GM19328 (cell line): Measurements from ENCODE around the gene EVA1C.
"Not testable (repeated sequence)": the region's sequence is repeated elsewhere in the genome, so short reads cannot be mapped to it uniquely, and the experiment has no call there.

Experiments
- ATAC-seq: cut with Tn5 transposase; IDR thresholded peaks from one replicate; pipeline ENCODE4 v1.9.1; 2021; ENCODE audit warnings: mild to moderate bottlenecking, moderate library complexity; ENCODE audit not compliant: unreplicated experiment

EVA1C gene

DNA sequence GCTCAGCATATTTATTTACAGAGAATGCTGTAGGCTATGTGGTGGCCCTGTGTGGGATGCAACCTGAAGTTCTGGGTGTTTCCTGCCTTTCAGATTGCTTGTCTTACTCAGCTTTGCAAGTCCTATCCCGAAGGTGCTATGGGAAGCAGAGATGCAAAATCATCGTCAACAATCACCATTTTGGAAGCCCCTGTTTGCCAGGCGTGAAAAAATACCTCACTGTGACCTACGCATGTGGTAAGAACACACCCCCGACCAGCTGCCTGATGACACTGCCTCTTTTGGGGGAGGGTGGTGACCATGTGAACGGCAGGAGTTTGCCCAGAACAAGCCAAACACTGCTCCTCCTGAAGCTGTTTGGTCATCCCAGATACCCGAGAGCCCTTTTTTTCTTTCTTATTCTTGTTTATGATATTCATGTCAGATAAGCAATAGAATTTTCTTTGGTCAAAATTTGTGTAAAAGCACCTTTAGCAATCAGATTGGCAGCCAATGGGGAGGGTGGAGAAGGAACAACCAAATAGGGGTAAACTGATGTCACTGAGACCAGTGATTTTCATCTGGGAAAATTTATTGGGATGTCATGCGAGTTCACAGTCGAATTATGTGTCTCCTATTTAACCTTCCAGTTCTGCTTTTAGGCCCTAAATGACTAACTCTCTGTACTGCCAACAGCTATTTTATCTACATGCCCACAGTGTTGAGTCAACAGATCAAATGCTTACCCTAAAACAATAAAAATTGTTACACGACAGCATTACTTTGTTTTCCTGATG, 82.6 kb downstream of the EVA1C start:
- ATAC-seq, result no peak

DNA sequence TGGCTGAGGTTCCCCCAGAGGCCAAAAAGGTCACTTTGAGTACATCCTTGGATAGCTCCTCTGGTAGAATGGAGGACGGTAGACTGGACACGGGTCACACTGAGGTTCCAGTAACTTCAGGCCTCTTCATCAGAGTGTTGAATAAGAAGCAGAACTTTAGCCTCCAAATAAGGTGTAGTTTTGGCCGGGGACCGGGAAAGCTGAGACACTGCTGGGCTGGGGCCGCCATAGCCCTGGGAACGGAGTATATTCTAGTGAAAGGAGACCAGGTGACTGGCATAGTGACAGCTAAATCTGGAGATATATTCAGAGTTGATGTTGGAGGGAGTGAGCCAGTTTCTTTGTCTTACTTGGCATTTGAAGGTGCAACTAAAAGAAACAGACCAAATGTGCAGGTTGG, 84.1 kb downstream of the EVA1C start:
- no peak for ATAC-seq

DNA sequence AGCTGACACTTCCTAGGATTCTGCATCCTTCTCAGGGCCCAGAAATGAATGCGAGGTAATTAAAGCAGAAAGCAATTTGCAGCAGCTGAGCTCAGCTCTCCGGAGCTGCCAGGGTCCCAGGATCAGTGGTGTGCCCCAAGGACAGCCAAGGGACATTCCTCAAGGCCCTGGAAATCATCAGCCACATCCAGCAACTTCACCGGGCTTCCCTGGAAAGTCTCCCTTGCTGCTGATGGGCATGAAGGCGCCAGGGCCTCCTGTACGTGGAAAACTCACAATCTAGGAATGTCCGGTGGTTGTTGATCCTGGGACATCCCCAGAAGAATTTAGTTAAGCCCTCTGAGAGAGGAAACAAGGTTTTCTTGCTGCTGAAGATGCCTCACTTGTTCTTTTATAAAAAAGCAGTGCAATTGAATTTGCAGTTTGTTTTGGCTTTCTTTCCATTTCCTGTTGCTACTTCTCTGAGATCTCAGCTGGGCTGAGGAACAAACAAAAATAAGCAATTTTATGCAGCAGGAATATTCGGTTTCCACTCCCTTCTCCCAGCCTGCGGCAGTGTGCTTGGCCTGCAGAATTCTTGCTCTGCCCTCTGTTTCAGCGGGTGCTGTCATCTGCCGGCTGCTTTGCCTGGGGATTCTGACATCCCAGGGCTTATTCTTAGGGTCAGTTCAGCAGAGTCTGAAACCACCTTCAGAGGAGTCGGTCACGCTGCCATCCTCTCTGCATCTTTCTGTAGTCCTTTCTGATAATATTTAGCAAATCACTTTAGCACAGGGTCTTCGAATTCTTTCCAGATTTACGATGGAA, 86.9 kb downstream of the EVA1C start:
- ATAC-seq, result no peak

DNA sequence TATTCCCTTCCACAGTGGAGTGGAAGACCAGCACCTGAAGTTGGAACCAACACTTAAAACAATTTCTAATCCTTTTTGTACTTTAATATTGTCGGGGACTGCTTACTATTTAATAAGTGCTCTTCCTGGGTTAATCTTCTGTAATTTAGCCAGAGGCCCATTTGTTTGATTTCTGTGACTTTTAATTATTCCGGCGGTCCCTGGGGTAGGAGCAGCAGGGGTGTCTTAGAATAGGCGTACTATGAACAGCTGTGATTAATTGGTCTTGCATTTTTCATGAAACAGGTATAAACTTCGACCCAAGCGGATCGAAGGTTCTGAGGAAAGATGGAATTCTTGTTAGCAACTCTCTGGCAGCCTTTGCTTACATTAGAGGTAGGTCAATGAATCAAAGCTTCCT, 91.1 kb downstream of the EVA1C start:
- ATAC-seq, result not testable (repeated sequence)

DNA sequence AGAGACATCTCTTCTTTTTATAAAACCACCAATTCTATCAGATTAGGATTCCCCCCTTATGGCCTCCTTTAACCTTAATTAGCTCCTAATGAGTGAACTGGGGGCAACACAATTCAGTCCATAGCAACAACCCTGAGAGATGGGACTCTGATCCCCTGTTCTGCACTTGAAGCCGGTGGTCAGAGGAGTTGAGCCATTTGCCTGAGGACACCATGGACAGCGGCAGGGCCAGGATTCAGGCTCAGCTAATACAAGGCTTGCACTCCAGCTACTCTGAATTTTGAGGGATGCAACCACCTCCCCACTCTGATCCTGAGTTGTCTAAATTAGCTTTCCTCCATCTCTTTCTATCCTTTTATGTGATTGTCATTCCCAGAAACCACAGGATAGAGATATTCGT, 93.3 kb downstream of the EVA1C start:
- ATAC-seq, result not testable (repeated sequence)

DNA sequence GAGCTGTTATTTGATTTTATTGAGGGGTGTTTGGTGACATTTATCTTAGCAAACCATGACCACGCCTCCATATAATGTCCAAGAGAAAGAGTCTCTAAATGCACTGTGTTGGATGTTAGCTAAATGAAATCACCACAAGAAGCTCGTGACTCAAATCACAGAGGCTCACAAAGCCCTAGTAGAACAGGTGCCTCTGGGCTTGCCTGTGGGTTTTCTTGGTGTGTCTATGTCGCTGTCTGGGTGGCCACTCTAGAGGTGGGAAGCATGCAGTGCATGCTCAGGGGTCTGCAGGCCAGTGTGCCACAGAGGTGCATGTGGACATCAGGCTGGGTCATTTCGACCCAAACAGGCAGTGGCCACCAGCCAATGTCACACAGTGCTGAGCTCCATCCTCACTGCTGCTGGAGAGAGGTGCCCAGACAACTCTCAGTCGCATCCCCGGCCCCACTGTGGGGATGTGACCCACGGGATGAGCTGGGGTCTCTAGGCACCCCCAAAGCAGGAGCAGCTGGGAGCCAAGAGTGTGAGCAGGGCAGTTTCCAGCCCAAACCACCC, 94.0 kb downstream of the EVA1C start:
- ATAC-seq, result not testable (repeated sequence)

DNA sequence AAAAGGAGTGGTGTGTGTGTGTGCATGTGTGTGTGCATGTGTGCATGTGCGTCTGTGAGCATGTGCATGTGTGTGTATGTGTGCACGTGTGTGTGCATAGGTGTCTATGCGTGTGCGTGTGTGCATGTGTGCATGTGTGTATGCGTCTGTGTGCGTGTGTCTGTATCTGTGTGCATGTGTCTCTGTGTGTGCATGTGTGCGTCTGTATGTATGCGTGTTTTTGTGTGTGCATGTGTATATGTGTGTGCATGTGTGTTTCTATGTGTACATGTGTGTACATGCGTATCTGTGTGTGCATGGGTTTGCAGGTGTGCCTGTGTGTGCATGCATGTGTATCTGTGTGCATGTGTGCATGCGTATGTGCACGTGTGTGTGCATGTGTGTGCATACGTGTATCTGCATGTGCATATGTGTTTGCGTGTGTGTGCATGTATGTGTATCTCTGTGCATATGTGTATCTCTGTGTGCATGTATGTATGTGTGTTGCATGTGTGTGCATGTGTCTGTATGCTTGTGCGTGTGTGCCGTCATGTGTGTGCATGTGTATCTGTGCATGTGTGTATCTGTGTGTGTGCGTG, 94.9 kb downstream of the EVA1C start:
- no peak for ATAC-seq

DNA sequence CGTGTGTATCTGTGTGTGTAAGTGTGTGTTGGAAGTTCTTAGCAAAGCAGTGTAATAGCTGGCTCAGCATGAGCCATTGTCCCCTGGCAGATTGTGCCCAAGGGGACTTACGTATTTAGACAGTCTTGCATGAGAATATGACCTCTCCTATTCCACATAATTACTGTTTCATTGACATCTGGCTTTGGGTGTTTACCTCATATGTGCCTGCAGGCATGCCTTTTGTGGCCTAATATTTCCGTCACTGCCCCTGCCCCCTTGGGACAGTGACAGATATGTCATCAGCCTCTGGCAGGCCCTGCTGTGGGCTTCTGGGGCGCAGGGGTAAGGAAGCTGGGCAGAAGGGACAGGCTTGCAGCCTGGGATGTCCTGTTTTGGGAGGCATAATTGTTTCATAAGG, 95.5 kb downstream of the EVA1C start:
- ATAC-seq, result not testable (repeated sequence)

DNA sequence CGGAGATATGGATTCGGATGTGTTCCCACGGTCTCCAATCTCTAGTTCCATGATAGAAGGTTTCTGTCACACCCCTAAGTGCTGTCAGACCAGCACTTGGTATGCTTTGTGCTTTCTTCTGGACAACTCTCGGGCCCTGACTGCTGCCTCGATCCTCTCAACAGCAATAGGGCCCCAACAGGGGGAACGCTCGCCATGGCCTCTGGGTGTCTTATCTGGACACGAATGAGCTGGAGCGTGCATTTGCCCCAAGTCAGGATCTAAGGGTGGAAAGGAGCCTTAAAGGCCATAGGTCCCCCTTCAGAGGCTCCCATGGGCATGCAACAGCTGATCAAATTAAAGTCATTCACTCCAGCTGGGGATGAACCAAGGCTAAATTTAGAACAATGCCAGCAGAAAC, 96.1 kb downstream of the EVA1C start:
- no peak for ATAC-seq

DNA sequence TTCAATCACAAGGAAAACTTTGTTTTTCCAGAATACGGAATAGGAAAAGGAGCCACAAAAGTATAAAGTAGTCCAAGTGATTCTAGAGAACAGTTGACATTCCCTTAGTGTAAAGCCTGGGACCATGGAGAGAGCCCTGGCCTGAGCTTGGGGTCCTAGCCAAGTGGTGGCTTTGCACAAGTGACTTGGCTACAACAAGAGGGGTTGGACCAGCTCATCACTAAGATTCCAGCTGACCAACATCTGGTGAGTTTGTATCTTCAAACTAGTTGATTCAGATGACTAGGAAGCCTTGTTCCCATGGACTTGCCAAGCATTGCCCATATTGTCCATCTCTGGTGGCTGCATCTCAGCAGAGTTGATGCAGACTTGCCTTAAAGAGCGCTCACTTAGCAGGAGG, 96.5 kb downstream of the EVA1C start:
- ATAC-seq, result not testable (repeated sequence)

DNA sequence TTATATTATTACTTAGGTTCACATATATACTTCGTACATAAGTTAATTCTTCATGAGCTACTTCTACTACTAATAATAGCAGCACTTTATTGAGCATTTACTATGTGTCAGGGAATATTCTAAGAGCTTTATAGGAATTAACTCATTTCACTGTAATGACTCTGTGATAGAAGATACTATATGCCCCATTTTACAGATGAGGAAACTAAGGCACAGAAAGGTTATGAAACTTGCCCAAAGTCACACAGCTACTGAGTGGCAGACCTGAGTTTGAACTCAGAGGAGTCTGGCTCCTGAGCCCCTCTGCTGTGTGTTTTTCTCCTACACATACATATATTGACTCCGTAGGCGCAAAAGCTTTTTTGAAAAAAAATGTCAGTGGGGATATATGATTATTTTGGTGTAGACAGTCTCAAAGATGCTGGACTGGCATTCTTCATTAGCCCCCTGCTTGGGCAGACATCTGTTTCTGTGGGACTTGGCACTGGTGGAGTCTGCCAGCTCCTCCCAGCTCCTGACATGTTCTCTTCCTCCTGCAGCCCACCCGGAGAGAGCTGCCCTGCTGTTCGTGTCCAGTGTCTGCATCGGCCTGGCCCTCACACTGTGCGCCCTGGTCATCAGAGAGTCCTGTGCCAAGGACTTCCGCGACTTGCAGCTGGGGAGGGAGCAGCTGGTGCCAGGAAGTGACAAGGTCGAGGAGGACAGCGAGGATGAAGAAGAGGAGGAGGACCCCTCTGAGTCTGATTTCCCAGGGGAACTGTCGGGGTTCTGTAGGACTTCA, 102.0 kb downstream of the EVA1C start:
- ATAC-seq, result no peak

DNA sequence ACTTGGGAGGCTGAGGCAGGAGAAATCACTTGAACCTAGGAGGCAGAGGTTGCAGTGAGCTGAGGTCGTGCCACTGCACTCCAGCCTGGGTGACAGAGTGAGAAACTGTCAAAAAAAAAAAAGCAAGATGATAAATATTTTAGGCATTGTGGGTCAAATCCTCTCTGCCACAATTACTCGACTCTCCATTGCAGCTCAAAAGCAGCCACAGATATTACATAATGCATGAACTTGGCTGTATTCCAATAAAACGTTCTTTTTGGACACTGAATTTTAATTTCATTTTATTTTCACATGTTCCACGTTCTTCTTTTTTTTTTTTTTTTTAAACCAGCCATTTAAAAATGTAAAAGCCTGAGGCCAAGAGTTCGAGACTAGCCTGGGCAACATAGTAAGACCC, 103.4 kb downstream of the EVA1C start:
- no peak for ATAC-seq

DNA sequence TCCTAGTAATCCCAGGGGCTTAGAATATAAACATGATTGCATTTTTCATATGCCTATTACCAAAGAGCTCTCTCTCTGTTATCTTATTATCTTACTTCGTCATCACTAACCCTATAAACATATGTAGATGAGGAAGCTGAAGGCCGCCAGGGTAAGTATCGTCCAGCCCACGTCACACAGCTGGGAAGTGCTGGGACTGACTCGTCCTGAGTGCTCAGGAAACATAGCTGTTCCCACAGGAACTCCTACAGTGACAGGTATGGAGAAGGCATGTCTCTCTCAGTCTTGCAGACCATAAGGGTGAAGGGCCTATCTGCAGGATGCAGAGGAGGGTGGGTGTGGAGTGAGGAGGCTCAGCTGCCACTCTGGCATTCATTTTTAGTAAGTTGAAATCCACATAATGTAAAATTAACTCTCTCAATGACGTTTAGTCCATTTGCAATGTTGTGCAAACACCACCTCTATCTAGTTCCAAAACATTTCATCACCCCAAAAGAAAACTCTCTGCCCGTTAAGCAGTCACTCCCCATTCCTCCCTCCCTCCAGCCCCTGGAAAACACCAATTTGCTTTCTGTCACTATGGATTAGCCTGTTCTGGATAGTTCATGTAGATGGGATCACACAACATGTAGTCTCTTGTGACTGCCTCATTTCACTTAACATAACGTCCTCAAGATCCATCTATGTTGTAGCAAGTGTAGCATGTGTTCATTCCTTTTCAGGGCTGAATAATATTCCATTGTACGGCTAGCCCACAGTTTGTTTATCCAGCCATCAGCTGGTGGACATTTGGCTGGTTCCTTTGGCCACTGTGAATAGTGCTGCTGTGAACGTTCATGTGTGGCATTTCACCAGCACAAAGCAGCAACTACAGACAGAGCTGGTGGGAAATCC, 104.5 kb downstream of the EVA1C start:
- ATAC-seq, result no peak

DNA sequence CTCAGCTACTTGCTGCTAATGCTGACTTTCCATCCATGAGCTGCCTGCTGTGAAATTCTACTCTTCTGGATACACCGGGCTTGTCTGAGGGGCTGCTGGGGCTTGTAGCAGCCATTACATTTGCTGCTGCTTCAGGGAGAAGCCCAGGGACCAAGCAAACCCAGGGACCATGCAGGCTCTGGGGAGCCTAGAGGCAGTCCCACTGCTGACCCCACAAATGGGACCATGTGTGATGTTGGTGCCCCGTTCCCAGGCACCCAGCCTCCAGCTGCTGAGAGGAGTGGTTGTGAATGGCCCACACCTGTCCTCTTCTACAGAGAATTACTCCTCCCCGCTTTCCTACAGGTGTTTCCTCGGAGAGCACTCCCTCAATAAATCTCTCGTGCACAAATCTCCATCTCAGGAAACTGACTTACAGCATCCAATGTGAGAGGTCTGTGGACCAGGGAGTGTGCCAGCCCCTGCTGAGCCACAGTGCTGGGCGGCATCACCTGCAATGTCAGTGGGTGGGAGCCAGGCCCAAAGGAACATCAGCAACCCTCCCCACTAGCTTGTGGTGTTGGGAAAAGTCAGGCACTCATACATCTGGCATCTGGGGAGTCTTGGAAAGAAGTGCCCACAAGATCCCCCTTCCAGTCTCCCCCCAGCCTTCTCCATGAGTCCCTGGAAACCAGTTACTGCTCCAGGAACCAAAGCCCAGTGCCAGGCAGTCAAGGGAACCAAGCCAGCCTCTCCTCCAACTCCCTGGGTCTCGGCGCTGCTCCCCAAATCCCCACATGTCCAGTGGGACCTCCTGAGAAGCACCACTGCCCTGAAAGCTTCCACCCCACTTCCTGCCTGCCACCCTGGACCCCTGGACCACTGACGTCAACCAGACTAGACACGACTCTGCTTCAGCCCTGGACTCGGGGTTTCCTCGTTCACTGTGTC, 107.7 kb downstream of the EVA1C start:
- no peak for ATAC-seq

DNA sequence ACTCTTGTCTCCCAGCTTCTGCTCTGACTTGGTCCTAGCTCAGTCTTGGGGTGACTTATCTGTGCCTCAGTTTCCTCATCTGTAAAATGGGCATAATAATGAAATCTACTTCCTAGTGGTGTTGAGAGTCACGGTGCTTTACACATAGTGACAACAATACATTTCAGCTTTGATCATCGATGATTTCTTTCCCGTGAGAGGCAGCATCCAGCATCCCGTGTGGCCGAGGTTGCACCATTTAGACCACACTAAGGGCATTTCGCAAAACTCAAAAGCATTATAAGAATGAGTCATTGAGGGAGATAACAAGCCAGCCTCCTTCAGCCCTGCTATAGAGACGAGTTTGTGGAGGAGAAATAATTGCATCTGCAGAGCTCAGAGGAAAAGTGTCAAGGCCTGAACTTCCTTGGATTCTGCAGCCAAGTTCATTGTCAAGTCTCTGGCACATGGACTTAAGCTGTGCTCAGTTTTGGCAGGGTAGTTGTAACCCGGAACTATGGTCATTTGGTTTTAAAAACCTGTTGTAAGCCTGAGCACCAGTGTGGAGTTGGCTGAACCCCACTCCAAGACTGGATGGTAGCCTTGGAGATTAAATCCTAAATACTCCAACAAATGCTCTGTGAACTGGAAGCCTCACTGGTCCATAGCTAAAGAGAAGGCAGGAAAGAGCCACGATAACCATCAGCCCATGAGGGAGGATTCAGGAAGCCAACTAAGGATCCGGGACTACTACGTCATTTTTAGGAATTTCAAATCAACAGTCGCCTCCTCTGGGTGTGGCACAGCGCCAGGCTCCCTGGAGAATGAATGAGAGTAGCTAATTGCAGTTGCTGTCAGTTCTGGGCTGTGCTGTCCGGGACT, 108.6 kb downstream of the EVA1C start:
- no peak for ATAC-seq

DNA sequence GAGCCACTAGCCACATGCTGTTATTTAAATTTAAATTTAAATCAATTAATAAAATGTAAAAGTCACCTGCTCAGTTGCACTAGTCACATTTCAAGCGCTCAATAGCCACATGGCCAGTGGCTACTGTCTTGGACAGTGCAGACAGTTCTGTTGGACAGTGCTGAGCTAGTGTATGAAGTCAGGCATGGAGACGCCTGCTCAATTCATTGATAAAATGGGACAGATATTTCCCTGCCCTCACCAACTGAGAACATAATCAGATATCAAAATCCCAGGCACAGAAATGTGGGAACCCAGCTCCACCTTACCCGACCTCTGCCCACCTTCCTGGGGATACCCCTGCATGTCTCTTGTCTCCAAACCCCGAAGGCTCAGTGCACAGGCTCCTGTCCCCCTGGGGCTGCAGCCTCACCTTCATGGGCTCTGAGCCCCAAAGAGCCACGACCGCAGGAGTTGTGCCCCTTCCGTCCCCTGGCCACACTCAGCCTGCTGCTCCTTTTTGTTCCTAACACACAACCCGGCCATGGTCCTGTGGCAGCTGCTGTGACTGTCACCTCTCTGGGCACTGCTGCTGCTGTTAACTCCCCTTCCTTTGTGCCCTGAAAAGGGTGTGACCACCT, 109.3 kb downstream of the EVA1C start:
- ATAC-seq, result no peak

DNA sequence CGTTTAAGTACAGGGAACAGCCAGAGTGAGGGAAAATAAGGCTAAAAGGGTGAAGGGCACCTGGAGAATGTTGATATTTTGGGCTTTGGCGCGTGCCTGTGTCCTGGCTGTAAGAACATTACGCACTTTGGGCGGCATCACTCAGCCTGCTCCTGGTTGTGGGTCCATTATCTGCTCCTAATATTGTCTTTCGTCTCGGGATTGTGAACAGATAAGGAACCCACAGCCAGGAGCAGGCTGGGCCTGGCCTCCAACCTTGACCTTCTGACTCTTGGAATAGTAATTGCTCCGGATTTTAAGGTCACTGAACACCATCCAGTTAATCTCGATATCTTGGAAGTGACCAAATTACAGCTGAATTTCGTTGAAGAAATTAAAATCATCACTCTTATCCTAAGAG, 111.0 kb downstream of the EVA1C start:
- ATAC-seq, result no peak
